GM21717 (cell line): ENCODE results near the gene CYP2B6.
"Not testable (repeated sequence)": the region's sequence is repeated elsewhere in the genome, so short reads cannot be mapped to it uniquely, and the experiment has no call there.

ENCODE experiments used
- ATAC-seq: cut with Tn5 transposase; IDR thresholded peaks from one replicate; pipeline ENCODE4 v1.9.1; 2021; ENCODE audit warnings: mild to moderate bottlenecking, moderate library complexity; ENCODE audit not compliant: unreplicated experiment

CYP2B6 gene

GRCh38 chr19:40979759-40980158, 11.3 kb upstream of the CYP2B6 start:
- not testable (repeated sequence) for ATAC-seq

- ATAC-seq: not testable (repeated sequence)
These were observed 10.2 kb upstream of the CYP2B6 start for GRCh38 chr19:40980743-40981442.

GRCh38 chr19:40981591-40981990, 9.5 kb upstream of the CYP2B6 start:
- ATAC-seq: no peak

- ATAC-seq: no peak
These were observed 8.4 kb upstream of the CYP2B6 start for GRCh38 chr19:40982594-40983101.

GRCh38 chr19:40989453-40989852, 1.6 kb upstream of the CYP2B6 start:
- ATAC-seq: no peak

GRCh38 chr19:40995355-40995754, 4.3 kb downstream of the CYP2B6 start:
- no peak for ATAC-seq

- not testable (repeated sequence) for ATAC-seq
These were observed 7.9 kb downstream of the CYP2B6 start for GRCh38 chr19:40999018-40999417.

GRCh38 chr19:41000310-41000737, 9.2 kb downstream of the CYP2B6 start:
- no peak for ATAC-seq

- ATAC-seq: no peak
These were observed 10.3 kb downstream of the CYP2B6 start for GRCh38 chr19:41001243-41001971.

GRCh38 chr19:41003656-41004055, 12.6 kb downstream of the CYP2B6 start:
- not testable (repeated sequence) for ATAC-seq

- ATAC-seq: no peak
These were observed 18.7 kb downstream of the CYP2B6 start for GRCh38 chr19:41009700-41010235.

- ATAC-seq: no peak
These were observed 22.3 kb downstream of the CYP2B6 start for GRCh38 chr19:41013359-41013758.

GRCh38 chr19:41014643-41015042, 23.6 kb downstream of the CYP2B6 start:
- no peak for ATAC-seq

- no peak for ATAC-seq
These were observed 25.5 kb downstream of the CYP2B6 start for GRCh38 chr19:41016488-41017071.

- no peak for ATAC-seq
These were observed 27.7 kb downstream of the CYP2B6 start for GRCh38 chr19:41018736-41019290.

- ATAC-seq: no peak
These were observed 28.3 kb downstream of the CYP2B6 start for GRCh38 chr19:41019346-41019745.

GRCh38 chr19:41023193-41023592, 32.1 kb downstream of the CYP2B6 start:
- no peak for ATAC-seq

GRCh38 chr19:41025411-41025810, 34.3 kb downstream of the CYP2B6 start:
- no peak for ATAC-seq

- ATAC-seq: no peak
These were observed 34.8 kb downstream of the CYP2B6 start for GRCh38 chr19:41025871-41026270.

- no peak for ATAC-seq
These were observed 36.3 kb downstream of the CYP2B6 start for GRCh38 chr19:41027273-41027967.
